ENCODE data around the gene C1orf56. TPM values are rescaled to one million over a fixed set of nuclear protein-coding genes. Genes with fewer than 3 reads are reported as not detected.

Gene C1orf56
- total and polyA plus RNA-seq, 2 of the 13 experiments (the other 11 are each of a cell fraction or from before 2014, with no cell fraction given): 1.5 to 3.2 TPM

GRCh38 chr1:151012684-151013471, 34.7 kb upstream of the C1orf56 start (continued):
- TF ChIP-seq PRDM15 (CRISPR knock-in tag; IDR thresholded peaks at IDR 0.05) (peak; percentile 77; the same call in 1 of the 2 replicates), ZBTB3 (CRISPR knock-in tag; IDR thresholded peaks at IDR 0.05; ENCODE audit: borderline replicate concordance, low read depth) (peak; percentile 21; the same call in 1 of the 2 replicates), ZNF232 (CRISPR knock-in tag; IDR thresholded peaks at IDR 0.05; ENCODE audit: borderline replicate concordance) (peak; percentile 8; the same call in 1 of the 2 replicates), PHF8 (CRISPR knock-in tag; IDR thresholded peaks at IDR 0.05) (peak; percentile 17; the same call in 1 of the 2 replicates), HOXA3 (CRISPR knock-in tag; IDR thresholded peaks at IDR 0.05) (peak; percentile 79; the same call in 1 of the 2 replicates), SETDB1 (CRISPR knock-in tag; IDR thresholded peaks at IDR 0.05; ENCODE audit: borderline replicate concordance) (no peak), SNAPC2 (CRISPR knock-in tag; IDR thresholded peaks at IDR 0.05) (0 out of 2 replicates have a peak, but pooled peaks have one; percentile 37), ZFP82 (CRISPR knock-in tag; IDR thresholded peaks at IDR 0.05; ENCODE audit: borderline replicate concordance) (0 out of 2 replicates have a peak, but pooled peaks have one; percentile 48), DPF2 (CRISPR knock-in tag; IDR thresholded peaks at IDR 0.05; ENCODE audit: borderline replicate concordance, low read depth) (peak; percentile 85), ZNF280D (CRISPR knock-in tag; IDR thresholded peaks at IDR 0.05) (peak; percentile 80; the same call in 1 of the 2 replicates), MIXL1 (CRISPR knock-in tag; IDR thresholded peaks at IDR 0.05) (peak; percentile 73), ZGPAT (CRISPR knock-in tag; IDR thresholded peaks at IDR 0.05) (peak; percentile 78), ZNF556 (CRISPR knock-in tag; IDR thresholded peaks at IDR 0.05; ENCODE audit: borderline replicate concordance) (peak; percentile 33; the same call in 1 of the 2 replicates), ZNF703 (CRISPR knock-in tag; IDR thresholded peaks at IDR 0.05; ENCODE audit: borderline replicate concordance) (no peak), ARID2 (CRISPR knock-in tag; IDR thresholded peaks at IDR 0.05; ENCODE audit: borderline replicate concordance) (0 out of 2 replicates have a peak, but pooled peaks have one; percentile 47), SKI (IDR thresholded peaks at IDR 0.05; ENCODE audit: partially characterized antibody) (peak; percentile 35), ZFX (CRISPR knock-in tag; IDR thresholded peaks at IDR 0.05; ENCODE audit: low read depth) (peak; percentile 58), ZNF317 (CRISPR knock-in tag; IDR thresholded peaks at IDR 0.05) (peak; percentile 67; the same call in 1 of the 2 replicates), ZSCAN20 (CRISPR knock-in tag; IDR thresholded peaks at IDR 0.05; ENCODE audit: borderline replicate concordance) (0 out of 2 replicates have a peak, but pooled peaks have one; percentile 12)
